A549 (cell line): ENCODE results near the gene TMEM179.

Experiments
- JUNB ChIP-seq: fragments of >200 bp; sonication (Bioruptor Twin); formaldehyde crosslinking; IDR thresholded peaks from 2 replicates; pipeline ENCODE4 v1.6.1; 2016
- KDM5A ChIP-seq: fragments of 200-600 bp; sonication (generic); IDR thresholded peaks from 2 replicates; pipeline ENCODE4 v1.6.1; 2016; ENCODE audit warnings: antibody characterized with exemption, mild to moderate bottlenecking
- MAX ChIP-seq: IDR thresholded peaks from 2 replicates; pipeline ENCODE4 v1.6.1; 2012
- MAZ ChIP-seq: fragments of 150-350 bp; IDR thresholded peaks from 2 replicates; pipeline ENCODE4 v1.6.1; 2014; ENCODE audit warnings: antibody characterized with exemption, low read depth, low read length, borderline replicate concordance
- MYC ChIP-seq: IDR thresholded peaks from 2 replicates; pipeline ENCODE4 v1.6.1; 2012; ENCODE audit warnings: mild to moderate bottlenecking, inconsistent platforms, low read length, improper control_type of control experiment, borderline replicate concordance
- POLR2A ChIP-seq: IDR thresholded peaks from 2 replicates; pipeline ENCODE4 v1.6.1; 2012; ENCODE audit warnings: mild to moderate bottlenecking, low read length
- SREBF2 ChIP-seq: fragments of 450-650 bp; IDR thresholded peaks from 2 replicates; pipeline ENCODE4 v1.6.1; 2014; ENCODE audit warnings: mild to moderate bottlenecking, moderate library complexity
- TF ChIP-seq, protein P1 (sequence below): fragments of >200 bp; sonication (Bioruptor Twin); formaldehyde crosslinking; IDR thresholded peaks from 3 replicates; pipeline ENCODE4 v1.5.1; 2016

DNA sequence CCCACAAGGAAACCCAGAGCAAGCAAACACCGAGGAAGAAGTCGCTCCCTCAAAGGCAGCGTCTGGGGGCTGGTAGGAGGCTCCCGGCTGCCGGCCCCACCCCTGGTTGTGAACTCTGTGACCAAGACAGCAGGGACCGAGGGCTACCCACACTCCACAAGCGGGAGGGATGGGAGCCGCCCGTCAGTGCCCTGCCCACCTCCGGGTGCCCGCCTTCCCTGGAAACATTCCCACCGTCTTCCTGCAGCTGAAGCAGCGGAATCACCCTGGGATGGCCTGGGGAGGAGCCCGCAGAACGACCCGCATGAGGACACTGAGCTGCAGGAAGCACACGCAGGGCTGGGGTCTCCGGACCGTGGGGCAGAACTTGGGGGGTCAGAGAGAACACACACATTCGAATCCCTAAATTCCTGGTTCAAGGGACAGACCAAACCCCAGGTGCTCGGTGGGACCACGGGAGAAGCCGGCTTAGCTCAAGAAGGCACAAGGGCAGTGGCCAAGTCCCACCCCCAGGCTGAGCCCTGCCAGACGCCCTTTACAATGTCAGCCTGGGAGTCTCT is 58.5 kb downstream of the TMEM179 start:
- TF ChIP-seq POLR2A (no peak), MAX (no peak), JUNB (no peak), MAZ (no peak), SREBF2 (no peak), MYC (no peak), KDM5A (no peak)
- TF ChIP-seq, protein P1, sequence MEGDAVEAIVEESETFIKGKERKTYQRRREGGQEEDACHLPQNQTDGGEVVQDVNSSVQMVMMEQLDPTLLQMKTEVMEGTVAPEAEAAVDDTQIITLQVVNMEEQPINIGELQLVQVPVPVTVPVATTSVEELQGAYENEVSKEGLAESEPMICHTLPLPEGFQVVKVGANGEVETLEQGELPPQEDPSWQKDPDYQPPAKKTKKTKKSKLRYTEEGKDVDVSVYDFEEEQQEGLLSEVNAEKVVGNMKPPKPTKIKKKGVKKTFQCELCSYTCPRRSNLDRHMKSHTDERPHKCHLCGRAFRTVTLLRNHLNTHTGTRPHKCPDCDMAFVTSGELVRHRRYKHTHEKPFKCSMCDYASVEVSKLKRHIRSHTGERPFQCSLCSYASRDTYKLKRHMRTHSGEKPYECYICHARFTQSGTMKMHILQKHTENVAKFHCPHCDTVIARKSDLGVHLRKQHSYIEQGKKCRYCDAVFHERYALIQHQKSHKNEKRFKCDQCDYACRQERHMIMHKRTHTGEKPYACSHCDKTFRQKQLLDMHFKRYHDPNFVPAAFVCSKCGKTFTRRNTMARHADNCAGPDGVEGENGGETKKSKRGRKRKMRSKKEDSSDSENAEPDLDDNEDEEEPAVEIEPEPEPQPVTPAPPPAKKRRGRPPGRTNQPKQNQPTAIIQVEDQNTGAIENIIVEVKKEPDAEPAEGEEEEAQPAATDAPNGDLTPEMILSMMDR = no peak
